SK-N-SH (cell line): ENCODE results near the gene KCNJ2. TPM values are rescaled to one million over a fixed set of nuclear protein-coding genes. Genes with fewer than 3 reads are reported as not detected.

Experiments used
- CTCF ChIA-PET: fragments of 300-600, 350-600 bp; formaldehyde crosslinking; extraction: SDS; loops from one replicate; lab custom pipeline; 2021; lab: Yijun Ruan, JAX
- POLR2A ChIA-PET: fragments of 350-600 bp; sonication (Branson Sonifier 250); formaldehyde crosslinking; extraction: SDS; loops from one replicate; lab custom pipeline; 2020; ENCODE audit warnings: antibody characterized with exemption, inconsistent platforms; lab: Yijun Ruan, JAX
- DNase-seq: peaks from one replicate; pipeline ENCODE4 v3.0.0; 2012
- H2AFZ ChIP-seq: fragments of 200-600 bp; sonication (generic); 2 replicates; pipeline ENCODE4 v1.8.1; 2016; ENCODE audit warnings: antibody characterized with exemption, mild to moderate bottlenecking, low read depth
- H3F3A ChIP-seq: fragments of 200-600 bp; sonication (generic); replicated peaks from 2 replicates; pipeline ENCODE3; 2016; ENCODE audit warnings: antibody characterized with exemption, mild to moderate bottlenecking; ENCODE audit not compliant: insufficient read depth
- H3K27ac ChIP-seq, 2 experiments: fragments of 200-500 bp in 1 of 2; fragments of 200-600 bp in 1 of 2; sonication (Bioruptor generic) in 1 of 2; sonication (generic), shearing (Covaris generic) in 1 of 2; 2 replicates each; pipeline versions ENCODE4 v1.5.1 to v1.6.1; 2014 to 2016; ENCODE audit warnings: low read depth in 2 of 2, inconsistent platforms in 1 of 2, low read length in 1 of 2, mild to moderate bottlenecking in 1 of 2, mixed read lengths in 1 of 2
- H3K27me3 ChIP-seq: fragments of 200-600 bp; sonication (generic), shearing (Covaris generic); 2 replicates; pipeline ENCODE4 v1.6.1; 2016; ENCODE audit warnings: mixed run types; ENCODE audit not compliant: insufficient read depth
- H3K36me3 ChIP-seq, 2 experiments: fragments of 200-500 bp in 1 of 2; fragments of 200-600 bp in 1 of 2; sonication (Bioruptor generic) in 1 of 2; sonication (generic) in 1 of 2; replicated peaks in 1 of 2; 2 replicates each; pipeline versions ENCODE3 to v1.5.1; 2014 to 2016; ENCODE audit warnings: low read length in 1 of 2, mild to moderate bottlenecking in 1 of 2; ENCODE audit not compliant: insufficient read depth in 2 of 2, control insufficient read depth in 1 of 2
- H3K4me1 ChIP-seq, 2 experiments: fragments of 200-500 bp in 1 of 2; fragments of 200-600 bp in 1 of 2; sonication (Bioruptor generic) in 1 of 2; sonication (generic), shearing (Covaris generic) in 1 of 2; 2 replicates each; pipeline versions ENCODE4 v1.5.1 to v1.6.1; 2014 to 2016; ENCODE audit warnings: low read depth in 1 of 2, low read length in 1 of 2, mixed run types in 1 of 2; ENCODE audit not compliant: insufficient read depth in 2 of 2, control insufficient read depth in 1 of 2
- H3K4me2 ChIP-seq: fragments of 200-600 bp; sonication (generic), shearing (Covaris generic); 2 replicates; pipeline ENCODE4 v1.6.1; 2017; ENCODE audit warnings: mixed run types
- H3K4me3 ChIP-seq, 2 experiments: fragments of 200-500 bp in 1 of 2; fragments of 200-600 bp in 1 of 2; sonication (Bioruptor generic) in 1 of 2; sonication (generic), shearing (Covaris generic) in 1 of 2; 2 replicates each; pipeline versions ENCODE4 v1.5.1 to v1.8.1; 2014 to 2016; ENCODE audit warnings: low read depth in 2 of 2, inconsistent platforms in 1 of 2, low read length in 1 of 2, mild to moderate bottlenecking in 1 of 2, mixed read lengths in 1 of 2, moderate library complexity in 1 of 2
- H3K79me2 ChIP-seq: fragments of 200-600 bp; sonication (generic); 2 replicates; pipeline ENCODE4 v1.8.1; 2017; ENCODE audit warnings: mild to moderate bottlenecking; ENCODE audit not compliant: insufficient read depth
- H3K9ac ChIP-seq: fragments of 200-600 bp; sonication (generic); 2 replicates; pipeline ENCODE4 v1.6.1; 2017; ENCODE audit warnings: mixed run types
- H3K9me2 ChIP-seq: fragments of 200-600 bp; sonication (generic); 2 replicates; pipeline ENCODE4 v1.6.1; 2017; ENCODE audit warnings: mixed run types
- H3K9me3 ChIP-seq: fragments of 200-600 bp; sonication (generic); 2 replicates; pipeline ENCODE4 v1.6.1; 2017; ENCODE audit warnings: mixed run types, mild to moderate bottlenecking, moderate library complexity
- H4K20me1 ChIP-seq: fragments of 200-600 bp; sonication (generic); 2 replicates; pipeline ENCODE4 v1.6.1; 2017; ENCODE audit warnings: mild to moderate bottlenecking, mixed run types; ENCODE audit not compliant: insufficient read depth
- CHD2 ChIP-seq: fragments of 150-350 bp; IDR thresholded peaks from 2 replicates; pipeline ENCODE4 v1.6.1; 2018; ENCODE audit warnings: low read length; ENCODE audit not compliant: partially characterized antibody
- EP300 ChIP-seq, 2 experiments: IDR thresholded peaks; 2 replicates each; pipeline versions ENCODE4 v1.4.0 to v1.6.1; 2012; ENCODE audit warnings: borderline replicate concordance in 1 of 2, low read depth in 1 of 2, low read length in 1 of 2
- EZH2phosphoT487 ChIP-seq: fragments of 200-600 bp; sonication (generic); IDR thresholded peaks from 2 replicates; pipeline ENCODE4 v1.6.1; 2017; ENCODE audit warnings: low read depth, mixed run types, mild to moderate bottlenecking, antibody characterized with exemption, moderate library complexity, borderline replicate concordance
- FOSL2 ChIP-seq: IDR thresholded peaks from 2 replicates; pipeline ENCODE4 v1.4.0; 2012; ENCODE audit warnings: low read depth, mild to moderate bottlenecking, moderate library complexity, borderline replicate concordance
- FOXM1 ChIP-seq: IDR thresholded peaks from 2 replicates; pipeline ENCODE4 v1.4.0; 2012; ENCODE audit warnings: low read depth, mild to moderate bottlenecking
- GABPA ChIP-seq: IDR thresholded peaks from 2 replicates; pipeline ENCODE4 v1.4.0; 2012; ENCODE audit warnings: low read depth, mild to moderate bottlenecking
- GATA2 ChIP-seq: sonication (generic); formaldehyde crosslinking; IDR thresholded peaks from 2 replicates; pipeline ENCODE4 v1.5.0; 2020; ENCODE audit warnings: mild to moderate bottlenecking, missing genetic modification reagents
- MAX ChIP-seq: IDR thresholded peaks from 2 replicates; pipeline ENCODE4 v1.4.0; 2012; ENCODE audit warnings: low read depth
- MEF2A ChIP-seq: IDR thresholded peaks from 2 replicates; pipeline ENCODE4 v1.4.0; 2012; ENCODE audit warnings: low read depth, borderline replicate concordance
- NFIC ChIP-seq: IDR thresholded peaks from 2 replicates; pipeline ENCODE4 v1.4.0; 2012; ENCODE audit warnings: borderline replicate concordance
- PBX3 ChIP-seq: IDR thresholded peaks from 2 replicates; pipeline ENCODE4; 2012
- RCOR1 ChIP-seq: fragments of 150-350 bp; IDR thresholded peaks from 2 replicates; pipeline ENCODE4 v1.6.1; 2017; ENCODE audit warnings: antibody characterized with exemption, low read length
- RFX5 ChIP-seq: IDR thresholded peaks from 2 replicates; pipeline ENCODE4 v1.6.1; 2012; ENCODE audit warnings: mild to moderate bottlenecking, improper control_type of control experiment, low read length
- SIN3A ChIP-seq: IDR thresholded peaks from 2 replicates; pipeline ENCODE4 v1.6.1; 2012; ENCODE audit warnings: low read depth, mild to moderate bottlenecking, low read length, moderate library complexity, borderline replicate concordance
- SMC3 ChIP-seq: IDR thresholded peaks from 2 replicates; pipeline ENCODE4 v1.6.1; 2012; ENCODE audit warnings: low read depth, low read length, improper control_type of control experiment
- TEAD4 ChIP-seq: IDR thresholded peaks from 2 replicates; pipeline ENCODE4 v1.4.0; 2012; ENCODE audit warnings: mild to moderate bottlenecking, borderline replicate concordance; ENCODE audit not compliant: insufficient read depth
- USF1 ChIP-seq: IDR thresholded peaks from 2 replicates; pipeline ENCODE4 v1.4.0; 2012; ENCODE audit warnings: low read depth, borderline replicate concordance
- YY1 ChIP-seq: IDR thresholded peaks from 2 replicates; pipeline ENCODE4 v1.4.0; 2012; ENCODE audit warnings: low read depth, mild to moderate bottlenecking
- WGBS: methylation state at CpG from one replicate; pipeline ENCODE4 v1.1.6; 2017; ENCODE audit warnings: low lambda C conversion rate; 5-methylcytosine and 5-hydroxymethylcytosine counted together
- polyA plus RNA-seq, 3 experiments: library from polyadenylated mRNA; depleted of rRNA; stranded (reverse); fragments of >200 nt; gene quantifications; 2 replicates each; pipeline ENCODE4 v1.2.3, GENCODE V29; 2012
- TF ChIP-seq, protein P1 (sequence below): IDR thresholded peaks from 2 replicates; pipeline ENCODE4 v1.4.0; 2012; ENCODE audit warnings: low read depth, borderline replicate concordance
- TF ChIP-seq, protein P2 (sequence below): fragments of 200-600 bp; sonication (generic); IDR thresholded peaks from 2 replicates; pipeline ENCODE4 v1.6.1; 2017; ENCODE audit warnings: antibody characterized with exemption, mild to moderate bottlenecking, moderate library complexity
- TF ChIP-seq, protein P3 (sequence below): fragments of 150-350 bp; IDR thresholded peaks from 2 replicates; pipeline ENCODE4 v1.6.1; 2016; ENCODE audit warnings: mild to moderate bottlenecking, low read depth, low read length

Gene KCNJ2
- polyA plus RNA-seq, 1 of the 3 experiments (the other 2 are of a cell fraction): 0.21 TPM

- Histone ChIP-seq H3K36me3 (no peaks in the 10 kb centered on the region), H3K27me3 (no peaks in the 10 kb centered on the region), H3K4me3 (no peak overlapping the region), H3K79me2 (no peaks in the 10 kb centered on the region), H3K27ac (no peak overlapping the region), H3K9ac (no peak overlapping the region), H3K4me2 (no peak overlapping the region), H3K9me2 (no peaks in the 10 kb centered on the region), H2AFZ (no peak overlapping the region)
- CTCF ChIA-PET: interaction anchor here (0.8 to 1.0 kb wide), 3 partner anchors 11 to 649 kb away, joined by 3 to 4 read pairs (median 3); no protein-coding TSS in a partner anchor
- TF ChIP-seq YY1 (no peak), GATA2 (CRISPR knock-in tag) (no peak)
- TF ChIP-seq, all 33 proteins: peak for 0
- POLR2A ChIA-PET: no interaction called here
- WGBS: 51% methylated on average over 1 of the region's 1 CpG
- DNase-seq: no peak
- Histone ChIP-seq H4K20me1 (no peaks in the 10 kb centered on the region), H3F3A (no peaks in the 10 kb centered on the region), H3K9me3 (no peaks in the 10 kb centered on the region), H3K4me1 (no peaks in the 10 kb centered on the region)
Measured at GRCh38 chr17:70217571-70217970, 48.2 kb downstream of the KCNJ2 start.

DNA sequence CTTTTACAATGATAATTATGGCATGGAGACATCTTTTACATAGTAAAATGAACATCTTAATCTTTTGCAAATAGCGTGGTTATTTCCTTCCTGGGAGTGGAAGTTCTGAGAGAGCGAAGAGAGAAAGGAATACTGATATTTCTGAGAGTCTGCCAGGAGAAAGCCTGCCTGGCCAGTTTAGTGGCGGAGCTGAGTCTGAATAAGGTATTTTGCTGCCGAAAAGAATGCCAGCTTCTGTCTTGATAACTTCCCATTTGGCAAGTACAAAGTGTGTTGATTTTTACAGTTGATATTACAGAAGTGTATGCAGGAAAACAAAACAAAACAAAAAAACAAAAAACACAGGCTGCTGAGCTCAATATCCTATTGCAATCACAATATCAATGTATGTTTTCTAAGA lies 55.9 kb downstream of the KCNJ2 start:
- no peak for DNase-seq
- CTCF ChIA-PET: interaction anchor here (1.3 kb wide), 1 partner anchor 18 kb away, joined by 4 read pairs; no protein-coding TSS in a partner anchor
- Histone ChIP-seq H3K4me3 (no peak overlapping the region), H3F3A (no peaks in the 10 kb centered on the region), H3K36me3 (no peaks in the 10 kb centered on the region), H3K9me3 (no peaks in the 10 kb centered on the region), H3K4me1 (no peaks in the 10 kb centered on the region), H4K20me1 (no peaks in the 10 kb centered on the region), H2AFZ (no peak overlapping the region), H3K4me2 (no peak overlapping the region), H3K9ac (no peak overlapping the region)
- 77% methylated on average over 4 of the region's 4 CpGs for WGBS
- TF ChIP-seq CHD2: no peak
- TF ChIP-seq EP300 (IDR thresholded peaks at IDR 0.05; ENCODE audit: borderline replicate concordance in 1 of 2, low read depth in 1 of 2, low read length in 1 of 2): no peak
- TF ChIP-seq RFX5: no peak
- no peak for TF ChIP-seq SIN3A
- TF ChIP-seq EZH2phosphoT487: no peak
- TF ChIP-seq SMC3: no peak
- no peak for TF ChIP-seq GABPA
- TF ChIP-seq FOSL2: no peak
- no peak for TF ChIP-seq USF1
- no peak for TF ChIP-seq NFIC
- TF ChIP-seq PBX3: no peak
- TF ChIP-seq, protein P1, sequence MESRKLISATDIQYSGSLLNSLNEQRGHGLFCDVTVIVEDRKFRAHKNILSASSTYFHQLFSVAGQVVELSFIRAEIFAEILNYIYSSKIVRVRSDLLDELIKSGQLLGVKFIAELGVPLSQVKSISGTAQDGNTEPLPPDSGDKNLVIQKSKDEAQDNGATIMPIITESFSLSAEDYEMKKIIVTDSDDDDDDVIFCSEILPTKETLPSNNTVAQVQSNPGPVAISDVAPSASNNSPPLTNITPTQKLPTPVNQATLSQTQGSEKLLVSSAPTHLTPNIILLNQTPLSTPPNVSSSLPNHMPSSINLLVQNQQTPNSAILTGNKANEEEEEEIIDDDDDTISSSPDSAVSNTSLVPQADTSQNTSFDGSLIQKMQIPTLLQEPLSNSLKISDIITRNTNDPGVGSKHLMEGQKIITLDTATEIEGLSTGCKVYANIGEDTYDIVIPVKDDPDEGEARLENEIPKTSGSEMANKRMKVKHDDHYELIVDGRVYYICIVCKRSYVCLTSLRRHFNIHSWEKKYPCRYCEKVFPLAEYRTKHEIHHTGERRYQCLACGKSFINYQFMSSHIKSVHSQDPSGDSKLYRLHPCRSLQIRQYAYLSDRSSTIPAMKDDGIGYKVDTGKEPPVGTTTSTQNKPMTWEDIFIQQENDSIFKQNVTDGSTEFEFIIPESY: no peak
- TF ChIP-seq MEF2A: no peak
- no peak for TF ChIP-seq MAX
- no peak for TF ChIP-seq FOXM1
- TF ChIP-seq RCOR1: no peak
- TF ChIP-seq, protein P2, sequence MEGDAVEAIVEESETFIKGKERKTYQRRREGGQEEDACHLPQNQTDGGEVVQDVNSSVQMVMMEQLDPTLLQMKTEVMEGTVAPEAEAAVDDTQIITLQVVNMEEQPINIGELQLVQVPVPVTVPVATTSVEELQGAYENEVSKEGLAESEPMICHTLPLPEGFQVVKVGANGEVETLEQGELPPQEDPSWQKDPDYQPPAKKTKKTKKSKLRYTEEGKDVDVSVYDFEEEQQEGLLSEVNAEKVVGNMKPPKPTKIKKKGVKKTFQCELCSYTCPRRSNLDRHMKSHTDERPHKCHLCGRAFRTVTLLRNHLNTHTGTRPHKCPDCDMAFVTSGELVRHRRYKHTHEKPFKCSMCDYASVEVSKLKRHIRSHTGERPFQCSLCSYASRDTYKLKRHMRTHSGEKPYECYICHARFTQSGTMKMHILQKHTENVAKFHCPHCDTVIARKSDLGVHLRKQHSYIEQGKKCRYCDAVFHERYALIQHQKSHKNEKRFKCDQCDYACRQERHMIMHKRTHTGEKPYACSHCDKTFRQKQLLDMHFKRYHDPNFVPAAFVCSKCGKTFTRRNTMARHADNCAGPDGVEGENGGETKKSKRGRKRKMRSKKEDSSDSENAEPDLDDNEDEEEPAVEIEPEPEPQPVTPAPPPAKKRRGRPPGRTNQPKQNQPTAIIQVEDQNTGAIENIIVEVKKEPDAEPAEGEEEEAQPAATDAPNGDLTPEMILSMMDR: no peak
- TF ChIP-seq TEAD4: no peak
- no peak for TF ChIP-seq YY1
- TF ChIP-seq, protein P3, sequence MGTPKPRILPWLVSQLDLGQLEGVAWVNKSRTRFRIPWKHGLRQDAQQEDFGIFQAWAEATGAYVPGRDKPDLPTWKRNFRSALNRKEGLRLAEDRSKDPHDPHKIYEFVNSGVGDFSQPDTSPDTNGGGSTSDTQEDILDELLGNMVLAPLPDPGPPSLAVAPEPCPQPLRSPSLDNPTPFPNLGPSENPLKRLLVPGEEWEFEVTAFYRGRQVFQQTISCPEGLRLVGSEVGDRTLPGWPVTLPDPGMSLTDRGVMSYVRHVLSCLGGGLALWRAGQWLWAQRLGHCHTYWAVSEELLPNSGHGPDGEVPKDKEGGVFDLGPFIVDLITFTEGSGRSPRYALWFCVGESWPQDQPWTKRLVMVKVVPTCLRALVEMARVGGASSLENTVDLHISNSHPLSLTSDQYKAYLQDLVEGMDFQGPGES: no peak
- TF ChIP-seq, all 33 proteins: peak for 0
- H3K27me3 ChIP-seq: no peaks in the 10 kb centered on the region
- no peaks in the 10 kb centered on the region for H3K9me2 ChIP-seq
- no peaks in the 10 kb centered on the region for H3K79me2 ChIP-seq
- POLR2A ChIA-PET: interaction anchor here (0.6 kb wide), 1 partner anchor 22 kb away, joined by 3 read pairs; no protein-coding TSS in a partner anchor
- no peak overlapping the region for H3K27ac ChIP-seq
